Testis (tissue), 3 donors: ENCODE results near the gene KRTAP3-3. TPM values are rescaled to one million over a fixed set of nuclear protein-coding genes. Genes with fewer than 3 reads are reported as not detected.
A peak's percentile ranks its signal among the peaks of the same experiment; 100 is the strongest.

ENCODE experiments used
- DNase-seq: peaks from one replicate; pipeline ENCODE4 v3.0.0-alpha.2; 2019
- H3K27ac ChIP-seq, 2 donors: fragments of 200-600 bp; sonication (generic); one replicate each; pipeline ENCODE4 v1.5.1; 2019
- H3K27me3 ChIP-seq: fragments of 200-600 bp; sonication (generic); one replicate; pipeline ENCODE4 v1.5.1; 2019
- H3K36me3 ChIP-seq: fragments of 200-600 bp; sonication (generic); one replicate; pipeline ENCODE4 v1.5.1; 2017; ENCODE audit warnings: low read depth; ENCODE audit errors: missing control alignments
- H3K4me1 ChIP-seq: fragments of 200-600 bp; sonication (generic); one replicate; pipeline ENCODE4 v1.5.1; 2019
- H3K4me3 ChIP-seq, 2 donors: fragments of 200-600 bp; sonication (generic); one replicate each; pipeline ENCODE4 v1.5.1; 2017 to 2019
- H3K9me3 ChIP-seq: fragments of 200-600 bp; sonication (generic); one replicate; pipeline ENCODE4 v1.5.1; 2017
- CTCF ChIP-seq, 3 experiments: fragments of 450-650 bp in 2 of 3; fragments of 200-600 bp in 1 of 3; sonication (generic) in 1 of 3; IDR thresholded peaks; one replicate each; pipeline ENCODE4 v1.5.1; 2016 to 2019; ENCODE audit warnings: antibody characterized with exemption in 3 of 3, mild to moderate bottlenecking in 2 of 3, moderate library complexity in 1 of 3
- POLR2A ChIP-seq: fragments of 450-650 bp; IDR thresholded peaks from one replicate; pipeline ENCODE4 v1.6.1; 2017; ENCODE audit warnings: antibody characterized with exemption, mild to moderate bottlenecking, moderate library complexity
- WGBS, 2 donors: methylation state at CpG; one replicate each; pipeline ENCODE4 v1.1.5; 2018; 5-methylcytosine and 5-hydroxymethylcytosine counted together
- intact Hi-C: fragments of 100-400 bp; cut with DNase I; formaldehyde crosslinking; loops from one replicate; pipeline ENCODE4 v1.15.1; 2023; ENCODE audit warnings: low total_unique reads
- polyA plus RNA-seq: library from polyadenylated mRNA; stranded (reverse); fragments of 350-450 nt; fragmentation: Illumina TruSeq; extraction: RNeasy Lipid Tissue Mini Kit (QIAGEN cat#74804); gene quantifications from one replicate; pipeline ENCODE4 v1.2.3, GENCODE V29; 2014; ENCODE audit warnings: low read depth, low replicate concordance; ENCODE audit not compliant: insufficient read depth
- total RNA-seq, 2 donors: library from RNA; depleted of rRNA; stranded (reverse); fragments of >200 nt; gene quantifications; one replicate each; pipeline ENCODE4 v1.2.3, GENCODE V29; 2016

Gene KRTAP3-3
- total and polyA plus RNA-seq, 3 donors from 2014 or later, result not detected

GRCh38 chr17:40958086-40958953 is 35.6 kb downstream of the KRTAP3-3 start:
- Histone ChIP-seq H3K27ac (no peak overlapping the region), H3K36me3 (no peaks in the 10 kb centered on the region), H3K27me3 (no peaks in the 10 kb centered on the region), H3K4me1 (no peaks in the 10 kb centered on the region), H3K9me3 (no peaks in the 10 kb centered on the region), H3K4me3 (no peak overlapping the region)
- TF ChIP-seq POLR2A (no peak), CTCF (IDR thresholded peaks at IDR 0.05) (no peak)
- intact Hi-C loops, result no loop called here
- DNase-seq, result no peak
- 88 to 89% methylated on average over 12 of the region's 12 CpGs for WGBS, 2 donors

- 77 to 84% methylated on average over 8 of the region's 8 CpGs for WGBS, 2 donors
These were observed 37.3 kb downstream of the KRTAP3-3 start for GRCh38 chr17:40956401-40957254.

GRCh38 chr17:40953881-40954280 is 40.1 kb downstream of the KRTAP3-3 start:
- no peaks in the 10 kb centered on the region for H3K9me3 ChIP-seq
- 72 to 75% methylated on average over 2 of the region's 2 CpGs for WGBS, 2 donors
- H3K4me3 ChIP-seq, result no peak overlapping the region
- TF ChIP-seq CTCF (IDR thresholded peaks at IDR 0.05) (no peak), POLR2A (no peak)
- H3K36me3 ChIP-seq, result no peaks in the 10 kb centered on the region
- H3K27me3 ChIP-seq, result no peaks in the 10 kb centered on the region
- no peak overlapping the region for H3K27ac ChIP-seq
- intact Hi-C loops, result no loop called here
- peak; percentile 23 for DNase-seq
- H3K4me1 ChIP-seq, result peaks cover under 1% of the 10 kb centered on the region

More at GRCh38 chr17:40956401-40957254, 37.3 kb downstream of the KRTAP3-3 start:
- DNase-seq, result no peak
- intact Hi-C loops, result no loop called here
- TF ChIP-seq CTCF (IDR thresholded peaks at IDR 0.05) (no peak), POLR2A (no peak)
- Histone ChIP-seq H3K36me3 (no peaks in the 10 kb centered on the region), H3K27ac (no peak overlapping the region), H3K27me3 (no peaks in the 10 kb centered on the region), H3K4me3 (no peak overlapping the region), H3K9me3 (no peaks in the 10 kb centered on the region), H3K4me1 (no peaks in the 10 kb centered on the region)

- H3K36me3 ChIP-seq, result no peaks in the 10 kb centered on the region
- H3K4me3 ChIP-seq, result no peak overlapping the region
- no peaks in the 10 kb centered on the region for H3K9me3 ChIP-seq
- no peaks in the 10 kb centered on the region for H3K27me3 ChIP-seq
- H3K27ac ChIP-seq, result no peak overlapping the region
- H3K4me1 ChIP-seq, result peaks cover 3% of the 10 kb centered on the region
- intact Hi-C loops, result no loop called here
- no peak for TF ChIP-seq POLR2A
- no peak for TF ChIP-seq CTCF (IDR thresholded peaks at IDR 0.05)
- DNase-seq, result no peak
- WGBS, 2 donors, result 70 to 93% methylated on average over 1 of the region's 1 CpG
These were observed 41.3 kb downstream of the KRTAP3-3 start for GRCh38 chr17:40952661-40953060.
